SK-N-MC (cell line): ENCODE data around the gene GREB1L.

Experiments used
- EZH2 ChIP-seq: fragments of 200-600 bp; sonication (generic); IDR thresholded peaks from one replicate; pipeline ENCODE4 v1.6.1; 2017; ENCODE audit warnings: antibody characterized with exemption
- FOXP2 ChIP-seq: optimal IDR thresholded peaks from 2 replicates; pipeline ENCODE3; 2011; ENCODE audit warnings: mild to moderate bottlenecking, moderate library complexity; ENCODE audit not compliant: insufficient read depth; ENCODE audit errors: extremely low read length, control extremely low read depth
- POLR2AphosphoS5 ChIP-seq: IDR thresholded peaks from 2 replicates; pipeline ENCODE4 v1.6.1; 2012; ENCODE audit warnings: mild to moderate bottlenecking, low read depth, low read length, borderline replicate concordance

DNA sequence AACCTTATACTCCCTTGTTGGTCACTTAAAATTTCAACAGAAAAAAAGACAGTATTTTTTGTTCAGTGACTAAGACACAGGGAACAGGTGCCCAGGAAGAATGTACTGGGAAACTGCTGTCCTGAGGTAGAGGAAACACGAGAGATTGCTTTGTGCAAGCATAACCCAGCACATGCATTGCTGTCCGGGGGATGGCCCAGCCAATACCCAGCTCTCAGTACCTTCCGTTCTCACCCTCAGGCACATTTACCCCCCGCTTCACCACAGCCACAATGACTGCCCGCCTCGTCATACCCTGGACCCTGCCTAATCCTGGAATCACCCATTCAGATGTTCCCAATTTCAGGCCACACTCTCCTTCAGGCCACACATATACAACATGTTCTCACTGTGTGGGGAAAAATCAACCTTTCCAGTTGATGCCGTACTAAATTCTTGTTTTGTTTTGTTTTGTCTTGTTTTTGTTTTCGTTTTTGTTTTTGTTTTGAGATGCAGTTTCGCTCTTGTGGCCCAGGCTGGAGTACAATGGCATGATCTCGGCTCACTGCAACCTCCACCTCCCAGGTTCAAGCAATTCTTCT is 217.8 kb downstream of the GREB1L start:
- TF ChIP-seq POLR2AphosphoS5 (no peak), FOXP2 (no peak), EZH2 (no peak)
